NCI-H748 (cell line): ENCODE results near the gene DNAJC11.
"Not testable (repeated sequence)": the region's sequence is repeated elsewhere in the genome, so short reads cannot be mapped to it uniquely, and the experiment has no call there.

ENCODE experiments used
- DNase-seq: peaks from one replicate; lab custom pipeline; 2025; ENCODE audit not compliant: unreplicated experiment; lab: John Stamatoyannopoulos, UW

The DNAJC11 gene

DNA sequence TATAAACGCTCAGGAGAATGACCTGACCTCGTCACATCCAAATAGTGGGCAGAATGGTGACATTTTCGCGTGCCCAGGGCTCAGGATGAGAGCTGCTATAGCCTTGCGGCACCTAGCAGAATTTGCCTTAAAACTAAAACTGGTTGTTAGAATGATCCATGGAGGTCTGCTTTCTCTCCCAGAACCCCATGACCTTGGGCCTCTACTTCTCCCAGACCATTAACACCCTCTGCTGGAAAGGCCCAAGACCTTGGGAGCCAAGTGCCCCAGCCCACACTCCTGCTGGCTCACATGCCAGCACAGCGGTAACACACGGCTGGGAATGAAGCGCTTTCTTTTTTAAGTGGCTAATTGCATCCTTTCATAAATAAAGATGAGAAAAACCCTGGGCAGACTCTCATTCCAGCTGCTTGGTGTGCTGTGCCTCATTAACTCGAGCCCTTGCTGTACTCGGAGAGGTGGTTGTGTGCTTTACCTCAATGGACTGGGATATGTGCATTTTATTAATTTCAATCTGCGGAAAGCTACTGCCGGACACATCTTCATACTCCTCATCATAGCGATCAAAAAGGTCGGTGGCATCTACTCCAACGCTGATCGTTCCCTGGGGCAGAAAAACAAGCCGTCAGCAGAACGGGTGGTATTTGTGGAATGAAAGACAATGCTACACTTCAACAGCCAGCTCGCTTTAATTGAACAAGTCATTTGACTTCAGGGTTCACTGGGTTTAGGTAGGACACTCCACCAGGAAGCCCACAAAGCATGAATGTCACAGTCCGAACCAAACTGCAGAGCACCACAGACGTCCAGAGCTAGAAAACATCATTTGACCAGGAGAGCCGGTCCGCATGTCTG is 48.0 kb downstream of the DNAJC11 start:
- no peak for DNase-seq

GRCh38 chr1:6652986-6653385 is 48.6 kb downstream of the DNAJC11 start:
- no peak for DNase-seq

- DNase-seq = no peak
These were observed 49.7 kb downstream of the DNAJC11 start for GRCh38 chr1:6651909-6652308.

DNA sequence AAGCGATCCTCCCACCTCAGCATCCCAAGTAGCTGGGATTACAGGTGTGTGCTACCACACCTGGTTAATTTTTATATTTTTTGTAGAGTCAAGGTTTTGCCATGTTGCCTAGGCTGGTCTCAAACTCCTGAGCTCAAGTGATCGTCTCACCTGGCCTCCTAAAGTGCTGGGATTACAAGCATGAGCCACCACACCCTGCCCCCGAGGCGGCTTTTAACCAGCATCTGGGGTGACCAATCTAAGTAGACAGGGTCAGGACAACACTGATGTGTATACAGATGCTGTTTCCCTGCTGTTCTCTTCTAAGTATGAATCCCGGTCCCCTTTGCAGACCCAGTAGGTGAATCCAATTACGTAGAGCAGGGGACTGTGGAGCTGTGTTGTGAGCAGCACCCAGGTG is 53.1 kb downstream of the DNAJC11 start:
- no peak for DNase-seq

DNA sequence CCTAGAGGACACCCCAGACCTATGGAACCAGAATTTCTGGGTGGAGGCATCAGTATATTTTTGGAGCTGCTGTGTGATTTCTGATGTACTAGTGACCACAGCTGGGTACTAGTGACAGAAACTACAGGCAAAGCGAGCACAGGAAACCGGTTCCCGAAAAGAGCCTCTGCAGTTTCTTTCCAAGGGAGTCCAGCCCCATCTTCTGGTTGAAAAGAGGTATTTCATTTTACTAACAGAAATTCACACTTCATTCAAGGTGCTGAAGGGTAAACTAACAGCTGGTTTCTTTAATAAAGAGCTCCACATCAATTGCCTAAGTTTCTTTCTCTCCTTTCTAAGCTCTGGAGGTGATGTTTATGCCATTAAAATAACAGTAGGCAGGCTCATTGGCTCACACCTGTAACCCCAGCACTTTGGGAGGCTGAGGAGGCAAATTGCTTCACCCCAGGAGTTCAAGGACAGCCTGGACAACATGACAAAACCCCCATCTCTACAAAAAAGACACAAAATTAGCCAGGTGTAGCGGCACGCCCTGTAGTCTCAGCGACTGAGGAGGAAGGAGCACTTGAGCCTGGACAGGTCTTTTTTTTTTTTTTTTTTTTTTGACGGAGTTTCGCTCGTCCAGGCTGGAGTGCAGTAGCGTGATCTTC is 55.0 kb downstream of the DNAJC11 start:
- peak; percentile 46 for DNase-seq

DNA sequence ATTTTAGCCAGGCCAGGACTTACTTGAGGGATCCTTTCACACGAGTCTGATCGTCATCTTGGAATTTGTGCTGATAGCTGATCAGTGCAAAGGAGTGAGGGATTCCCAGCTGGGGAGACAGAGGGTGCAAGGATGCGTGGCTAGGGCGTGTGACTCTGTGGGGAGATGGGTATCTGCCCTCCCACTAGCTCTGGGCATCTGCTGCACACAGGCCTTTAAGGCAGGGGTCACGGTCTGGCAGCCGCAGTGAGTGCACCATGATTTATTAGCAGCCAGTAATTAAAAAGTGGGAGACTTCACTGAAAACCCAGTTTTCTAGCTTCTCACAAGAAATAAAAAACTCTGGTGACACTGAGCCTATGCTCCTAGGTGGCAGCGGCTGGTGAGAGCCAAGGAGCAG is 56.6 kb downstream of the DNAJC11 start:
- DNase-seq = no peak

GRCh38 chr1:6640867-6641266 is 60.7 kb downstream of the DNAJC11 start:
- DNase-seq = not testable (repeated sequence)

DNA sequence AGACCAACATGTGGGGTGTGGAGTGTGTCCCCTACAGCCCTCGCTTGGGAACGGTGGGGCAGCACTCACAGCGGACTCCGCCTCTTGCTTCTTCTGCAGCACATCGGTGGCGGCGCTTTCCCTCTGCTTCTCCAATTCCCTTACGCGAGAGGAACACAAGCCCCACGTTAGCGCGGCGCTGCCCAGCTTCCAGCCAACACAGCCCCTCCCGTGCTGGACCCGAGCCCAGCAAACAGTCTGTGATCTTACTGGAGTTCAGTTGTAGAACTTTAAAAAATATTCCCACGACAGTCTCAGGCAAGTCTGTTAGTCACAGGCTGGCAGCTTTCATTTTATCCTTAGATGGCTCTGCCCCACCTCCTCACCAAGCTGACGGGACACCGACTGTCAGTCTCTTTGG is 63.4 kb downstream of the DNAJC11 start:
- DNase-seq = no peak

DNA sequence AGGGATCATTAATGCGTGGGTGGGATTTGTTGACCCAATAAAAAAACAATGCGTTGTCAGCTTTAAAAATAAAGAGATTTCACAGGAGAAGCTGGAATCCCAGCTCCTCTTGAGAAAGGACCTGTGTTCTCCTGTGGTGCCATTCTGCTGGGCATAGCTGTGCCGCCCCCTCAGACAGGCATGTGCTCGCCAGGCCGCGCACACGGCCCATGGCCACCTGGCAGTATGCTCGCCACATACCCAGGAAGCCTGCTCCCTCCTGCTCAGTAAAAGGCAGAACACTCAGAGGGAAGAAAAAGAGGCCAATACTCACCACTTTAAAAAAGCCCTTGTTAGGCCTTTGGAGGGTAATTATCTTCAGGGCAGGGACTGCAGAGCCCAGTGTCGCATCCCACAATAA is 63.8 kb downstream of the DNAJC11 start:
- no peak for DNase-seq

DNA sequence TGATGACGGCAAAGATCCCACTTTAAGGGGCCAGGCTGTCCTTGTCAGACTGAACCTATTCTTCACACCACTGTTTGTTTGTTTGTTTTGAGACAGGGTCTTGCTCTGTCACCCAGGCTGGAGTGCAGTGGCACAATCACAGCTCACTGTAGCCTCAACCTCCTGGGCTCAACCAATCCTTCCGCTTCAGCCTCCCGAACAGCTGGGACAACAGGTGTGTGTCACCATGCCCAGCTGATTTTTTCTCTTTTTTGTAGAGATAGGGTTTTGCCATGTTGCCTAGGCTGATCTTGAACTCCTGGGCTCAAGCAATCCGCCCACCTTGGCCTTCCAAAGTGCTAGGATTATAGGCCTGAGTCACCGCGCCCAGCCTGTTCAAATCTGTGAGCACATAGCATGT is 64.8 kb downstream of the DNAJC11 start:
- not testable (repeated sequence) for DNase-seq

DNA sequence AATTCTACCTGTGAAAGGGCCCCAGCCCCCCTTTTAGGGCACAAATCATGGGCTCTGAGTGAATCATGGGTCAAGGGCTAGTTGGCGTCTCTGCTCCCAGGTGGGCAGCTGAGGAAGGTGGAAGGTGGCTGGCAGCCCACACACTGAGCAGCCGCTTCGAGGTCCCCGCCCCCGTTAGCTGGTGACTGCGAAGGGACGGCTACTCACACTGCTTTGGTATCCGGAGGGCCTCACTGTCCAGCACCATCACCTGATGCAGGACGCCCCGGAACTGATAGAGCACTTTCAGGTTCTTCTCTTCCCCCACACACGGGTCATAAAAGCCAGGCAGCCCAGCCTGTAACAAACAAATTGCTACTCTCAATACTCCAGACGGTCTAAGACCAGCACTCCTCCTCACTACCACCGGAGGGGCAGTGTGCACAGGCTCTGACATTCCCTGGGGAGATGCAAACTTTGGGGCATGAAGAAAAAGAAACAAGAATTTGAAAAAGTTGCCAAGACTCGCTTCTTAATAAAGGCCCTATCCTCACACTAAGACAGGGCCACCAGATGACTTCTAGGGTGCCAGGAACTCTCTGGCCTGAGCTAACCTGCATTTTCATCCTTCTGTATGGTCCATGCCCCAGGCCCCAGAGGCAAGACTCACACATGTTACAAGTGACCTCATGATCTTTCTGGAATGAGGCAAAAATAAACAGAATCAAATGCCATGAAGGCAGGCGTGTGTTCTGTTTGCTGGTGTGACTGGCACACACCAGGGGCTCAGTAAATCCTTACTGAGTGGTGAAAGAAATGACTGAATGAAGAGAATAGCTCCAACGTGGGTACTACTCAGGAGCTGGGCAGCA is 65.5 kb downstream of the DNAJC11 start:
- no peak for DNase-seq

DNA sequence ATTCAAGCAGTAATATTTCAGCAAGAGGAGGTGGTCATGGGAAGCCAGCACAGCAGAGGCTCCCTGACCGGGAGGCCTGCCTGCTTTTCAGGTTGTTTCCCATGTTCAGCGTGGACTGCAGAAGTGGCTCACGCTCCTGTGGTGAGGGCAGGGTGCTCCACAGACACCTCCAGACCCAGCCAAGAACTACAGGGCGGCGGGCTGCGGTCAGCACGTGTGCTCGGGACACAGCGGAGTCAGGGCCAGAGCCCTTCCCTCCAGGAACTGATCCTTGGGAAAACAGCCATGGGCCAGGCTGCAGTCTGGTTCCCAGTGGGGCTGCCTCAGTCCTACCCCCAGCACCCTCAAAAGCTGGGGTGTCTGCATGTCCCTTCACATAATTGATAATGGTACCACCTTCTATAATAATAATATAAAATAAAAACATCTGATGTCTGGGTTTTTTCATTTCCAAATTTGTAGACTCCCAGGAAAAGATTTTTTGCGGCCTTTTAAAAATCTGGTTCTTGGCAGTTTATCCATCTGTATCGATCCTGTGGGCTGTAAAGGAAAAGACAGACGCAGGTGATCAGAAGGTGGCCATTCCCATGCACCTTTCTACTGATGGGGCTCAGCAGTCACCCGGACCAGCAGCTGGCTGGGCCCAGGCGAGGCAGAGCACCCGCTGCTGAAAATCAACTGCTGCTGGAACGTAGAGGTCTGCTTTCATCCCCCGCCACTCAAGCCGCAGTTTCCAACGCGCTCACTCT is 66.3 kb downstream of the DNAJC11 start:
- DNase-seq = no peak

DNA sequence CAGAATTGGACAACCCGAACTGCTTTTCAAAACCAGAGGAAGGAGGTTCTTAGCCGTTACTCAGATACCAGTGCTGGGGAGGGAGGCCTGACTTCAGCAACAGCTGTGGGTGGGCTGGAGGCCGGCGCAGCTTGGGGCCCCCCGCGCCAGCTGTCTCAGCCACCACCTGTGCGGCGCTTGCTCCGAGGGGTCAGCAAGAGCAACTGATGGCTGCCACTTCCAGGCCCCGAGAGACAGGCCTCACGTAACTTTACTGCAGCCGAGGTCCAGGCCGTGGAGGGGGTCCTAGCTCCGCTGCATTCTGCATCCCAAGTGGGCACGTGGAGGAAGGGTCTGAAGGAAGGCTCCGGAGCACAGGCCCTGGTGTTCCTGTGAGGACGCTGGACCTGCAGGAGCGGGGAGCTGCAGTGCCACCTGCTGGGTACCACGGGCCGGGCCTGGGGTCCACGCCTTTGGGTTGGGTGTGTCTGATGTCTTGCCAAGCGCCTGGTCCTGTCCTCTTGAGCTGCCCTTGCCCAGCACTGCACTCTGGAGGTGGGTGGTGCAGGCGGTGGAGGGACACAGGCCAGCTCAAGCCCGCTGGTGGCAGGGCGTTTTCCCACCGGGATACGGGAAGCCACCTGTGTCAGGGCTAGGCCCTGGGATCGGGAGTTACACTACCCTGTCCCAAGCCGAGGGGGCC is 67.1 kb downstream of the DNAJC11 start:
- DNase-seq = peak; percentile 5

GRCh38 chr1:6632588-6633514 is 68.8 kb downstream of the DNAJC11 start:
- DNase-seq = no peak

DNA sequence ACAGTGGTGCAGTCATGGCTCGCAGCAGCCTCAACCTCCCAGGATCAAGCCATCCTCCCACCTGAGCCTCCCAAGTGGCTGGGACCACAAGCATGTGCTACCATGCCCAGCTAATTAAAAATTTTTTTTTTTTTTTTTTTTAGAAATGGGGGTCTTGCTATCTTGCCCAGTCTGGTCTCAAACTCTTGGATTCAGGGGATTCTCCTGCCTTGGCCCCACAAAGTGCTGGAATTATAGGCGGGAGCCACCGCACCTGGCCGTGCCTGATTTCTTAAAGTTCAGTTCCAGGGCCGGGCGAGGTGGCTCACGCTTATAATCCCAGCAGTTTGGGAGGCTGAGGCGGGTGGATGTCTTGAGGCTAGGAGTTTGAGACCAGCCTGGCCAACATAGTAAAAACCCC is 70.6 kb downstream of the DNAJC11 start:
- DNase-seq = no peak

- no peak for DNase-seq
These were observed 71.6 kb downstream of the DNAJC11 start for GRCh38 chr1:6630027-6630426.

- DNase-seq = no peak
These were observed 72.6 kb downstream of the DNAJC11 start for GRCh38 chr1:6628971-6629479.

DNA sequence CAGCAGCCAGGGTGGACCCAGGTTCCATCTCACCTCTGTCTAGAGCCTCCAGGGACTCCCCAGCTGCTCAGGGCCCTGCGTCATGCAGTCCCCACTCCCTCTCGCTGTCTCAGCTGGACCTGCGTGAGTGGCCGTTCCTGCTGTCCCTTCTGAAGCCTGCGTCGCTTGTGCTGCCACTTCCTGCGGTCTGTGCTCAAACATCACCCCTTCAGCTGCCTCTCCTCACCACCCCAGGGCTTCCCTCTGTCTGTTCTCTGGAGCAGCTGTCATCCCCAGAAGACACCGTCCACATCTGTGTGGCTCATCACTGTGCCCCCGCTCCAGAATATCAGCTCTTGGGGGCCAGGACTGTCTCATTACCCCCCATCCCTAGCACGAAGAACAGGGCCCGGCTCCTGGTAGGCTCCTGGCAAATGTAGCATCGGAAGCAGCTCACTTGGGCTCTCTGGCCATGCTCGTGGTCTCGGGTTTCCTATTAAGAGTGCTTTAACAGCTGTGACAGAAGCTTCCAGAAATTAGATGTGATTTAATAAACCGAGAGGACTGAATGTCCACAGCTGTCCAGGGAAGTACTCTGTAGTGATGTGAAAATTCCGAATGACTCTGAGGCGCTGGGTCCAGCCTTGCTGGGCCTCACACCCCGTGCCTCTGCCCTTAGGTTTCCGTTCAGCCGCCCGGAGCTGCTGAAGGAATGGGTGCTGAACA is 73.6 kb downstream of the DNAJC11 start:
- no peak for DNase-seq
